HG03565 (cell line): ENCODE data around the gene PCYT1B.
"Not testable (repeated sequence)": the region's sequence is repeated elsewhere in the genome, so short reads cannot be mapped to it uniquely, and the experiment has no call there.

ENCODE experiments used
- ATAC-seq: cut with Tn5 transposase; IDR thresholded peaks from one replicate; pipeline ENCODE4 v1.9.1; 2021; ENCODE audit warnings: mild to moderate bottlenecking, moderate library complexity; ENCODE audit not compliant: unreplicated experiment

The PCYT1B gene

GRCh38 chrX:24647257-24648058 is at the start of gene PCYT1B:
TSS of gene PCYT1B (minus strand) at chrX:24647347. CDS start at chrX:24647105, 242 bp downstream.
- ATAC-seq = peak; percentile 72

- no peak for ATAC-seq
Observed at GRCh38 chrX:24696294-24696693, 49.1 kb upstream of the PCYT1B start.

GRCh38 chrX:24694825-24695224 is 47.7 kb upstream of the PCYT1B start:
- no peak for ATAC-seq

GRCh38 chrX:24693453-24694202 is 46.5 kb upstream of the PCYT1B start, which contains the start of gene POLA1:
TSS of gene POLA1 (plus strand) at chrX:24693918. CDS start at chrX:24693962, 44 bp downstream.
- ATAC-seq = peak; percentile 98

GRCh38 chrX:24692305-24692704 is 45.2 kb upstream of the PCYT1B start:
- no peak for ATAC-seq

GRCh38 chrX:24684048-24684447 is 36.9 kb upstream of the PCYT1B start:
- no peak for ATAC-seq

- ATAC-seq = no peak
Observed at GRCh38 chrX:24682739-24683432, 35.7 kb upstream of the PCYT1B start.

- no peak for ATAC-seq
Observed at GRCh38 chrX:24676403-24677024, 29.4 kb upstream of the PCYT1B start.

GRCh38 chrX:24673424-24673823 is 26.3 kb upstream of the PCYT1B start:
- ATAC-seq = no peak

- ATAC-seq = no peak
Observed at GRCh38 chrX:24672701-24673190, 25.6 kb upstream of the PCYT1B start.

GRCh38 chrX:24668111-24668510 is 21.0 kb upstream of the PCYT1B start:
- no peak for ATAC-seq

GRCh38 chrX:24662352-24662751 is 15.2 kb upstream of the PCYT1B start:
- ATAC-seq = no peak

GRCh38 chrX:24661292-24661691 is 14.1 kb upstream of the PCYT1B start:
- no peak for ATAC-seq

- ATAC-seq = no peak
Observed at GRCh38 chrX:24659646-24660045, 12.5 kb upstream of the PCYT1B start.

GRCh38 chrX:24659106-24659505 is 12.0 kb upstream of the PCYT1B start:
- ATAC-seq = no peak

GRCh38 chrX:24658421-24658820 is 11.3 kb upstream of the PCYT1B start:
- no peak for ATAC-seq

GRCh38 chrX:24657671-24658386 is 10.7 kb upstream of the PCYT1B start:
- no peak for ATAC-seq

GRCh38 chrX:24655679-24656078 is 8.5 kb upstream of the PCYT1B start:
- ATAC-seq = not testable (repeated sequence)

- no peak for ATAC-seq
Observed at GRCh38 chrX:24651783-24652182, 4.6 kb upstream of the PCYT1B start.

- ATAC-seq = no peak
Observed at GRCh38 chrX:24648495-24648894, 1.3 kb upstream of the PCYT1B start.
